NT2/D1 (cell line): ENCODE results near the gene ARRDC1.

Experiments used
- DNase-seq: peaks from one replicate; pipeline ENCODE4 v3.0.0-alpha.2; 2011; ENCODE audit warnings: low read depth, low spot score
- H3K27me3 ChIP-seq: 2 replicates; pipeline ENCODE4 v1.6.0; 2011; ENCODE audit warnings: mild to moderate bottlenecking; ENCODE audit not compliant: insufficient read length, insufficient read depth
- H3K36me3 ChIP-seq: 2 replicates; pipeline ENCODE4 v1.6.1; 2011; ENCODE audit warnings: mild to moderate bottlenecking, low read length, mixed read lengths; ENCODE audit not compliant: insufficient read depth, insufficient read length
- H3K4me1 ChIP-seq: 2 replicates; pipeline ENCODE4 v1.5.1; 2011; ENCODE audit not compliant: insufficient read depth, insufficient read length
- H3K4me3 ChIP-seq: 2 replicates; pipeline ENCODE4 v1.5.1; 2011; ENCODE audit warnings: low read depth; ENCODE audit not compliant: insufficient read length
- H3K9ac ChIP-seq: 2 replicates; pipeline ENCODE4 v1.6.0; 2011; ENCODE audit warnings: low read depth; ENCODE audit not compliant: insufficient read length
- H3K9me3 ChIP-seq: 2 replicates; pipeline ENCODE4 v1.5.1; 2011; ENCODE audit warnings: mild to moderate bottlenecking, low read length; ENCODE audit not compliant: insufficient read depth
- SUZ12 ChIP-seq: IDR thresholded peaks from 2 replicates; pipeline ENCODE4 v1.6.1; 2011; ENCODE audit not compliant: insufficient read length, insufficient read depth; ENCODE audit errors: extremely low read depth
- YY1 ChIP-seq: IDR thresholded peaks from 2 replicates; pipeline ENCODE4 v1.6.1; 2011; ENCODE audit not compliant: insufficient read length, insufficient read depth
- ZNF274 ChIP-seq: IDR thresholded peaks from 2 replicates; pipeline ENCODE4 v1.6.1; 2011; ENCODE audit warnings: mild to moderate bottlenecking, low read depth, low read length

ARRDC1 gene

DNA sequence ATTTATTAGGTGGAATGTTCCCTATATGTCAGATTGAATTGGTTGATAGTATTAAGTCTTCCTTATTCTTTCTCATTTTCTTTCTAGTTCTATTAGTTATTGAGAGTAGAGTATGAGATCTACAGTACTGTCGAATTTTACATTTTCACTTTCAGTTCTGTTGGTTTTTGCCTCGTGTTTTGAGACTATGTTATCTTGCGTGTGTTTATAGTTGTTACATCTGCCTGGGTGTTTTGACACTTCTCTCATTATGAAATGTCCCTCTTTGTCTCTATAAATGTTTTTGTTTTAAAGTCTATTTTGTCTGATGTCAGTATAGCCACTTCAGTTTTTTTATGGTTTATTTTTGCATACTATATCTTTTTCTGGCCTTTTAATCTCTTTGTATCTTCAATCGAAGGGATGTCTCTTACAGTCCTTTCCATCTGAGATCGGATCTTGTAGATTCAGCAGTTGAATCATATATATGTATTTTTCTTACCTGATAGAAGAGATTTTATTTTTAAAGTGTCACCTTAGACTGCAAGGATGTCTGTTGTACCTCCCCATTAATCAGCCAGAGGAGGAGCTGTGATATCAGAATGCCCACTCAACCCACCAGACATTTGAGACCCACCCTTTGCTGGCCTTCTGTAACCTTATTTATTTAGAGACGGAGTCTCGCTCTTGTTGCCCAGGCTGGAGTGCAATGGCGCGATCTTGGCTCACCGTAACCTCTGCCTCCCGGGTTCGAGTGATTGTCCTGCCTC is 34.0 kb downstream of the ARRDC1 start:
- H3K27me3 ChIP-seq, result no peaks in the 10 kb centered on the region
- TF ChIP-seq YY1, result no peak
- no peak for TF ChIP-seq ZNF274
- TF ChIP-seq SUZ12, result no peak
- H3K9me3 ChIP-seq, result no peaks in the 10 kb centered on the region
- H3K36me3 ChIP-seq, result peaks cover 44% of the 10 kb centered on the region
- peaks cover 3% of the 10 kb centered on the region for H3K4me1 ChIP-seq
- no peak overlapping the region for H3K4me3 ChIP-seq
- no peak for DNase-seq
- no peak overlapping the region for H3K9ac ChIP-seq

GRCh38 chr9:137640862-137641261 is 35.4 kb downstream of the ARRDC1 start:
- Histone ChIP-seq H3K4me3 (no peak overlapping the region), H3K4me1 (peaks cover 3% of the 10 kb centered on the region)

GRCh38 chr9:137642118-137642601 is 36.7 kb downstream of the ARRDC1 start:
- Histone ChIP-seq H3K4me1 (peaks cover 5% of the 10 kb centered on the region), H3K9ac (no peak overlapping the region), H3K4me3 (no peak overlapping the region), H3K9me3 (no peaks in the 10 kb centered on the region), H3K27me3 (no peaks in the 10 kb centered on the region), H3K36me3 (peaks cover 61% of the 10 kb centered on the region)
- no peak for TF ChIP-seq ZNF274
- TF ChIP-seq SUZ12, result no peak
- no peak for TF ChIP-seq YY1
- no peak for DNase-seq

More at GRCh38 chr9:137640862-137641261, 35.4 kb downstream of the ARRDC1 start:
- Histone ChIP-seq H3K27me3 (no peaks in the 10 kb centered on the region), H3K9ac (no peak overlapping the region), H3K9me3 (no peaks in the 10 kb centered on the region), H3K36me3 (peaks cover 51% of the 10 kb centered on the region)
- TF ChIP-seq YY1, result no peak
- TF ChIP-seq SUZ12, result no peak
- TF ChIP-seq ZNF274, result no peak
- DNase-seq, result no peak

DNA sequence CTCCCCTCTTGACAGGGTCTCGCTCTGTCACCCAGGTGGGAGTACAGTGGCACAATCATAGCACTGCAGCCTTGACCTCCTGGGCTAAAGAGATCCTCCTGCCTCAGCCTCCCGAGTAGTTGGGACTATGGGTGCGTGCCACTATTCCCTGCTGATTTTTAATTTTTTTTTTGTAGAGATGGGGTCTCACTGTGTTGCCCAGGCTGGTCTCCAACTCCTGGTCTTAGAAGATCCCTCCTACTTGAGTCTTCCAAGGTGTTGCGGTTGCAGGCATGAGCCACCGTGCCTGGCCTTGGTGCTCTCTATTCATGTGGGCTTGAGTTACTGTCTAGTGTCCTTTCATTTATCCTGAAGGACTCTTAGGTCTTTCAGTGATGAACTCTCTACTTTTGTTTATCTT is 37.4 kb downstream of the ARRDC1 start:
- TF ChIP-seq YY1 (no peak), SUZ12 (no peak), ZNF274 (no peak)
- no peak overlapping the region for H3K4me3 ChIP-seq
- no peak overlapping the region for H3K9ac ChIP-seq
- peaks cover 5% of the 10 kb centered on the region for H3K4me1 ChIP-seq
- no peaks in the 10 kb centered on the region for H3K27me3 ChIP-seq
- no peaks in the 10 kb centered on the region for H3K9me3 ChIP-seq
- peaks cover 63% of the 10 kb centered on the region for H3K36me3 ChIP-seq
- no peak for DNase-seq

DNA sequence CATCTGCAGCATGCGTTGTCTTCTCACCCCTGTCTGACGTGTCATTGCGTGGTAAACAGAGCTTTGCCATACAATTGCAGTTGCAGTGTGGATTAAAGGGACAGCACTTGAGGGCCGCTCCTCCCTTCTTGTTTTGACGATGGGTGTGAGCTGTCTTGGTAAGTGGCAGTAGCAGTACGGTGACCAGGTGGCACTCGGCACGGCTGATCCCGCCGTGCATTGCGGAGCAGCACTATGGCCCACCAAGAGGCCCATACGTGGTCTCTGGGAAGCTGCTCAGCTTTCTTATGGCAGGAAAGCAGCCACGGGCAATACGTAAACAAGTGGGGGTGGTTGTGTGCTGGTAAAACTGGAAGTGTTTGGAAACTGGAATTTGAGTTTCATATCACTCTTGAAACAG is 38.4 kb downstream of the ARRDC1 start:
- Histone ChIP-seq H3K4me1 (peaks cover 5% of the 10 kb centered on the region), H3K36me3 (peaks cover 60% of the 10 kb centered on the region), H3K4me3 (no peak overlapping the region), H3K27me3 (no peaks in the 10 kb centered on the region), H3K9me3 (no peaks in the 10 kb centered on the region), H3K9ac (no peak overlapping the region)
- TF ChIP-seq ZNF274, result no peak
- TF ChIP-seq YY1, result no peak
- no peak for TF ChIP-seq SUZ12
- DNase-seq, result no peak

DNA sequence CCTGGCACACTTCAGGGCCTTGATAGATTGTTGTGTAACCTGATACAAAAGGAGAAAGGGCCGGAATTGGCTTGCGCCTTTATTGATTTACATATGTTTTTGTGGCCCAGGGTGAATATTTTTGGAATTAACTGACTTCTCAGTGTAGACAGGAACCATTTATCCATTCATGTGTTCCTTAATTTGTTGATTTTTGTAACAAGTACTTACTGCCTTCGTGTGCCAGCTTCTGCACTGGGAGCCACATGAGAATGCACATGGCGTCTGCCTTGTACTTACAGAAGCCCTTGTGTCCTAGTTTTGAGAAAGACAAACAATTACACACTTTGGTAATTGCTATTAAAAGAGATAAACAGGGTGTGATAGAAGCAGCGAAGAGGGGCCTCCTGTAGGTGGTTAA is 39.7 kb downstream of the ARRDC1 start:
- H3K27me3 ChIP-seq, result no peaks in the 10 kb centered on the region
- H3K4me3 ChIP-seq, result no peak overlapping the region
- peaks cover 62% of the 10 kb centered on the region for H3K36me3 ChIP-seq
- H3K9ac ChIP-seq, result no peak overlapping the region
- H3K4me1 ChIP-seq, result peaks cover 5% of the 10 kb centered on the region
- DNase-seq, result no peak
- no peak for TF ChIP-seq YY1
- no peak for TF ChIP-seq ZNF274
- TF ChIP-seq SUZ12, result no peak
- no peaks in the 10 kb centered on the region for H3K9me3 ChIP-seq

- Histone ChIP-seq H3K27me3 (no peaks in the 10 kb centered on the region), H3K9ac (no peak overlapping the region), H3K9me3 (no peaks in the 10 kb centered on the region), H3K36me3 (peaks cover 58% of the 10 kb centered on the region), H3K4me1 (peaks cover 5% of the 10 kb centered on the region), H3K4me3 (no peak overlapping the region)
- no peak for TF ChIP-seq ZNF274
- TF ChIP-seq SUZ12, result no peak
- no peak for TF ChIP-seq YY1
- no peak for DNase-seq
Measured at GRCh38 chr9:137646341-137646740, 40.9 kb downstream of the ARRDC1 start.
